ENCODE data around the gene TBP.

TBP gene

DNA sequence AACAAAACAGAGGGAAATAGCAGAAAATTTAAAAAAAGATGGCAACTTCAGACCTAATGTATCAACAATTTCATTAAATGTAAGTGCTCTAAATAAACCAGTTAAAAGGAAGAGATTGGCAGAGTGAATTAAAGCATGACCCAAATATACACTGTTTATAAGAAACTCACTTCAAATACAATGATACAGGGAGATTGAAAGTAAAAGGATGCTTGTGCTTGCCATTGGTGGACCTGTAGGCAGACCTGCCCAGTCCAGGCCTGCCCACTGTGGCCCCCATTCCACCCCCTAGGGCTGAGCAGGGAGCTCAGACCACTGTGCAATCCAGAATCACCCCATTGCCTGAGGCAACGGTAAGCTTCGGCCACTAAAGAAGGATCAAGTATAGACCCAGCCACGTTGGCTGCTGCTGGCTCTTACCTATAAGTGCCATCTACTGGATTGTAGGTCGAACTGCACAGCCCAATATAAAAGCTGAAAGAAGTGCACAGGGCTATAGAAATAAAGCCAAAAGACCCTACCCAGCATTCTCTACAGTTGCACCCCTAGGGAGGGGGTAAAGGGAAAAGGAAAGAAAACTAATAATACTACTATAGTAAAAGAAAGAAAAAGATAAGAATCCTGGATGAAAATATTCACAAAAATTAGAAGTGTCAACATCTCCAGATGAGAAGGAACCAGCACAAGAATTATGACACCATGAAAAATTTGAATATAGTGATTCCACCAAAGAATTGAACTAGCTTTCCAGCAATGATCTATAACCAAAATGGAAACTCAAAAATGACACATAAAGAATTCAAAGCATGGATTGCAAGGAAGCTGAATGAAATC is 37.2 kb upstream of the TBP start:
- ATAC-seq (ENCODE audit: insufficient read depth, low read depth), result peak; percentile 88
- H3K4me1 ChIP-seq (ENCODE audit: insufficient read depth, low read length), result peaks cover 4% of the 10 kb centered on the region
- H3K27me3 ChIP-seq (ENCODE audit: insufficient read depth, low read length, poor library complexity), result peaks cover 3% of the 10 kb centered on the region
- H3K9me3 ChIP-seq (ENCODE audit: insufficient read depth, low read length, severe bottlenecking), result peaks cover 5% of the 10 kb centered on the region
- H3K9ac ChIP-seq (ENCODE audit: low read depth, low read length), result no peak overlapping the region
- peak; percentile 32 for DNase-seq
- peak overlapping the region in 1 of 2 experiments; percentile 36; a peak in 1 of 4 replicates for H3K4me3 ChIP-seq (ENCODE audit: low read depth in 1 of 2, low read length in 2 of 2)
- H3K79me2 ChIP-seq (ENCODE audit: insufficient read depth, low read length), result no peaks in the 10 kb centered on the region
- H2AFZ ChIP-seq (ENCODE audit: low read depth, low read length), result peak overlapping the region; percentile 55
- no peaks in the 10 kb centered on the region for H3K36me3 ChIP-seq (ENCODE audit: insufficient read depth, low read length)
- peak overlapping the region; percentile 59; the same call in 1 of the 2 replicates for H3K4me2 ChIP-seq (ENCODE audit: insufficient read depth, low read length)
- TF ChIP-seq, protein P1, sequence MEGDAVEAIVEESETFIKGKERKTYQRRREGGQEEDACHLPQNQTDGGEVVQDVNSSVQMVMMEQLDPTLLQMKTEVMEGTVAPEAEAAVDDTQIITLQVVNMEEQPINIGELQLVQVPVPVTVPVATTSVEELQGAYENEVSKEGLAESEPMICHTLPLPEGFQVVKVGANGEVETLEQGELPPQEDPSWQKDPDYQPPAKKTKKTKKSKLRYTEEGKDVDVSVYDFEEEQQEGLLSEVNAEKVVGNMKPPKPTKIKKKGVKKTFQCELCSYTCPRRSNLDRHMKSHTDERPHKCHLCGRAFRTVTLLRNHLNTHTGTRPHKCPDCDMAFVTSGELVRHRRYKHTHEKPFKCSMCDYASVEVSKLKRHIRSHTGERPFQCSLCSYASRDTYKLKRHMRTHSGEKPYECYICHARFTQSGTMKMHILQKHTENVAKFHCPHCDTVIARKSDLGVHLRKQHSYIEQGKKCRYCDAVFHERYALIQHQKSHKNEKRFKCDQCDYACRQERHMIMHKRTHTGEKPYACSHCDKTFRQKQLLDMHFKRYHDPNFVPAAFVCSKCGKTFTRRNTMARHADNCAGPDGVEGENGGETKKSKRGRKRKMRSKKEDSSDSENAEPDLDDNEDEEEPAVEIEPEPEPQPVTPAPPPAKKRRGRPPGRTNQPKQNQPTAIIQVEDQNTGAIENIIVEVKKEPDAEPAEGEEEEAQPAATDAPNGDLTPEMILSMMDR (IDR thresholded peaks at IDR 0.05; ENCODE audit: borderline replicate concordance, extremely low read depth, low read length, poor library complexity, severe bottlenecking), result peak; percentile 81
- TF ChIP-seq EZH2 (IDR thresholded peaks at IDR 0.05; ENCODE audit: borderline replicate concordance, low read depth, low read length, severe bottlenecking), result no peak
- H4K20me1 ChIP-seq (ENCODE audit: insufficient read depth, low read length), result no peaks in the 10 kb centered on the region
- no peak overlapping the region for H3K27ac ChIP-seq (ENCODE audit: low read length)

DNA sequence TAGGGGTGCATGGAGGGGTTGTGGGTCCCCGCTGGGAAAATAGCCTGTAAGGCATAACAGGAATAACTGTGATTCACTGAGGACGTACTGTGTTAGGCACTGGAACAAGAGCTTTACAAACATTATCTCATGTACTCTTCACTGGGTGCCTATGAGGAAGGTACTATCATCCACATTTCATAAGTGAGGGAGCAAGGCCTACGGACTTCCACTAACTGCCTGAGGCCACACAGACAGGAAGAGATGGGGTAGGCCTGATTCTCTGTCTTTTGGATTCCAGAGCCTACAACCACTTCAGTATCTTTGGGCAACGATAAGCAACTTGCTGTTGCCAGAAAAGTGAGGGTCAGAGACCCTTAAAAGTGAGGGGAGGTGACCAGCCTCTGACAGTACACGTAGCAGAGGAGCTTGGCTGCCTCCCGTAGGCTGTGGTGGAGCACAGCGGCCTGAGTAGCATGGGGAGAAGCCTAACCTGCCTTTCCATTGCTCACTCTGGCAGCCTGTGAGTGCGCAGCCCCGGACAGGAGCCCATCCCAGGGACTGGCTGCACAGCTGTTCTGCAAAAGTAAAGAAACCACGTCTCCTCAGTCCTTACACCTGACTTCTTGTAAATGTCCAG is 31.5 kb upstream of the TBP start:
- TF ChIP-seq, protein P1 (IDR thresholded peaks at IDR 0.05; ENCODE audit: borderline replicate concordance, extremely low read depth, low read length, poor library complexity, severe bottlenecking), result peak; percentile 64
- no peak for TF ChIP-seq EZH2 (IDR thresholded peaks at IDR 0.05; ENCODE audit: borderline replicate concordance, low read depth, low read length, severe bottlenecking)
- DNase-seq (peak; percentile 23), ATAC-seq (ENCODE audit: insufficient read depth, low read depth) (peak; percentile 75; the same call in 2 of the 3 replicates)
- Histone ChIP-seq H3K9ac (ENCODE audit: low read depth, low read length) (no peak overlapping the region), H3K27ac (ENCODE audit: low read length) (no peak overlapping the region), H3K9me3 (ENCODE audit: insufficient read depth, low read length, severe bottlenecking) (no peaks in the 10 kb centered on the region), H3K4me1 (ENCODE audit: insufficient read depth, low read length) (no peaks in the 10 kb centered on the region), H3K79me2 (ENCODE audit: insufficient read depth, low read length) (no peaks in the 10 kb centered on the region), H2AFZ (ENCODE audit: low read depth, low read length) (no peak overlapping the region), H3K4me3 (ENCODE audit: low read depth in 1 of 2, low read length in 2 of 2) (no peak overlapping the region), H3K4me2 (ENCODE audit: insufficient read depth, low read length) (no peak overlapping the region), H3K36me3 (ENCODE audit: insufficient read depth, low read length) (no peaks in the 10 kb centered on the region), H4K20me1 (ENCODE audit: insufficient read depth, low read length) (no peaks in the 10 kb centered on the region), H3K27me3 (ENCODE audit: insufficient read depth, low read length, poor library complexity) (no peaks in the 10 kb centered on the region)

DNA sequence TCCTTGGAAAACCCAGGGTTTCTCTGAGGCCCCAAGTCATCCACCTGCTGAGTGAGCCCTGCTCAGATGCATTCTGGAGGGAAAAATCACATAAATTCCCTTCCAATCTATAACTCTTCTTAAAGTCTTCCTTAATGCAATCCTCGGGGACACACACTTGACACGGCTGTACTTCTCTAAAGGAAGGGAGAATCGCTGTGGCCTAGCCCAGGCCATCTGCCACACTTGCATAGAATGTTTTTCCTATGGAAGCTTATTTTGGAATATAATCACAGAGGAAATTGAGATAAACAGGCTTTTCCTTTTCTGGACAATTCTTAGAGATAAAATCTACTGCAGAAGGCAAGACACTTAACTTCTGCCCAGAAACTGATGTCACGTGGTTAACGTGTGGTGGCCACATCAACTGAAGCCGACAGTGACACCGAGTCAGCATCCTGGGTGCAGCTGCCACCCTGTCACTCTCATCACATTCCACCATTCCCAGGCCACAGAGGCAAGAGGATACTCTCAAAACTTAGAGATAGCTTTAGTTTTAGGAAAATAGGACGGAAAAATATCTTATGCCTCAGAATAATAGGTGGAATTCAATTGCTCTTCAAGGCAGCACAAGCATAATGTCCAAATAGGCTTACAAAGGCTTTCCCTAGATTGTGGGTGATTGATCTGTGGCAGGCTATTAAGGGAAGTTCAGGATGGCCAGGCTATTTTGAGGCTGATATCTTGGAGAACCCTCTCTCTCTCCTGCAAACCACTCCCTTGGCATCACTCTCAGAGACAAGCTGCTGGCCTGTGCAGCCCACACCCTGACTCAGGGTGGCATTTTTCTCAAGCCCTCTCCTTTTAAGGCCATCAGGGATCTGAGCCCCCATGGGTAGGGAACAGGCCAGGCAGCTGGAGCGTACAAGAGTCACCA is 30.7 kb upstream of the TBP start:
- no peaks in the 10 kb centered on the region for H3K4me1 ChIP-seq (ENCODE audit: insufficient read depth, low read length)
- no peaks in the 10 kb centered on the region for H3K36me3 ChIP-seq (ENCODE audit: insufficient read depth, low read length)
- H3K9ac ChIP-seq (ENCODE audit: low read depth, low read length), result no peak overlapping the region
- DNase-seq (no peak), ATAC-seq (ENCODE audit: insufficient read depth, low read depth) (no peak)
- no peak overlapping the region for H2AFZ ChIP-seq (ENCODE audit: low read depth, low read length)
- TF ChIP-seq, protein P1 (IDR thresholded peaks at IDR 0.05; ENCODE audit: borderline replicate concordance, extremely low read depth, low read length, poor library complexity, severe bottlenecking), result no peak
- no peak for TF ChIP-seq EZH2 (IDR thresholded peaks at IDR 0.05; ENCODE audit: borderline replicate concordance, low read depth, low read length, severe bottlenecking)
- H3K27me3 ChIP-seq (ENCODE audit: insufficient read depth, low read length, poor library complexity), result no peaks in the 10 kb centered on the region
- H4K20me1 ChIP-seq (ENCODE audit: insufficient read depth, low read length), result no peaks in the 10 kb centered on the region
- no peak overlapping the region for H3K27ac ChIP-seq (ENCODE audit: low read length)
- no peaks in the 10 kb centered on the region for H3K9me3 ChIP-seq (ENCODE audit: insufficient read depth, low read length, severe bottlenecking)
- H3K4me2 ChIP-seq (ENCODE audit: insufficient read depth, low read length), result no peak overlapping the region
- H3K79me2 ChIP-seq (ENCODE audit: insufficient read depth, low read length), result no peaks in the 10 kb centered on the region
- H3K4me3 ChIP-seq (ENCODE audit: low read depth in 1 of 2, low read length in 2 of 2), result no peak overlapping the region
